ENCODE measurements around the gene ASMTL.

The ASMTL gene

DNA sequence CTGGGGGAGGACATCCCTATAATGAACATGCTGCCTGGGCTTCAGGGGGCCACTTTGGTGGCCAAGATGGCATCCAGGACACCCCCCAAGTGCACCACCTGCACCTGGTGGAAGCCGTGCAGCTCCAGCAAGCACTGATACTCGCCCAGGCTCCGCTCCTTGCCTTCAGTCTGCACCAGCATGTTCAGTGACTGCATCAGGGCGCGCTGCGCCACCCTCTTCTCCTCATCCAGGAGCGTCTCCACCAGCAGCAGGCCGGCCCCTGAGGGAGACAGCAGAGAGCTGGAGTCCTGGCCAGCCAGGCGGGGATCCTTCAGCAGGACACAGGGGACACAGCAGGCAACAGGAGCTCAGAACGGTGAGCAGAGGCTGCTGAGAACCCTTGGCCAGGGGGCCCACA lies 49.5 kb downstream of the ASMTL start:
- no peak overlapping the region for H3K4me2 ChIP-seq
- TF ChIP-seq Cebpa-rat (IDR thresholded peaks at IDR 0.05) = no peak
- peaks cover 87 to 96% (median 94%) of the 10 kb centered on the region in 11 experiments for H3K36me3 ChIP-seq
- H3K4me1 ChIP-seq = no peaks in the 10 kb centered on the region
- H3K27ac ChIP-seq = no peak overlapping the region
- H3K9me3 ChIP-seq (replicated peaks in 1 of 11) = peaks cover 0 to 46% (median 36%) of the 10 kb centered on the region in 11 experiments; a peak in 19 of 22 replicates
- H3K4me3 ChIP-seq = no peak overlapping the region
- peaks cover 0 to 54% (median 9%) of the 10 kb centered on the region in 11 experiments; a peak in 14 of 22 replicates for H4K20me1 ChIP-seq
- no peaks in the 10 kb centered on the region for H3K27me3 ChIP-seq
- no peak overlapping the region for H3K9ac ChIP-seq

- H3K9ac ChIP-seq = no peak overlapping the region
These were observed 50.9 kb downstream of the ASMTL start for GRCh38 chrX:1401611-1402430.

GRCh38 chrX:1400742-1401471 lies 51.8 kb downstream of the ASMTL start:
- Histone ChIP-seq H3K9me3 (replicated peaks in 1 of 11) (peaks cover 0 to 31% (median 29%) of the 10 kb centered on the region in 11 experiments; a peak in 19 of 22 replicates), H3K27ac (no peak overlapping the region), H3K9ac (no peak overlapping the region), H4K20me1 (peaks cover 0 to 68% (median 14%) of the 10 kb centered on the region in 11 experiments; a peak in 17 of 22 replicates), H3K27me3 (no peaks in the 10 kb centered on the region), H3K4me2 (no peak overlapping the region), H3K4me3 (no peak overlapping the region), H3K4me1 (peaks cover 0 to 11% (median 9%) of the 10 kb centered on the region in 10 experiments; a peak in 17 of 20 replicates), H3K36me3 (peaks cover 77 to 98% (median 93%) of the 10 kb centered on the region in 11 experiments)
- no peak for TF ChIP-seq Cebpa-rat (IDR thresholded peaks at IDR 0.05)

More at GRCh38 chrX:1401611-1402430, 50.9 kb downstream of the ASMTL start:
- H3K9me3 ChIP-seq (replicated peaks in 1 of 11) = peaks cover 0 to 40% (median 34%) of the 10 kb centered on the region in 11 experiments; a peak in 19 of 22 replicates
- H4K20me1 ChIP-seq = peaks cover 0 to 59% (median 11%) of the 10 kb centered on the region in 11 experiments; a peak in 14 of 22 replicates
- peaks cover 0 to 2% (median under 1%) of the 10 kb centered on the region in 10 experiments; a peak in 6 of 20 replicates for H3K4me1 ChIP-seq
- no peak overlapping the region for H3K4me3 ChIP-seq
- H3K27ac ChIP-seq = no peak overlapping the region
- no peak for TF ChIP-seq Cebpa-rat (IDR thresholded peaks at IDR 0.05)
- no peaks in the 10 kb centered on the region for H3K27me3 ChIP-seq
- H3K4me2 ChIP-seq = no peak overlapping the region
- H3K36me3 ChIP-seq = peaks cover 78 to 98% (median 93%) of the 10 kb centered on the region in 11 experiments

- H3K9ac ChIP-seq = no peak overlapping the region
- peaks cover 3 to 19% (median 17%) of the 10 kb centered on the region in 10 experiments; a peak in 19 of 20 replicates for H3K4me1 ChIP-seq
- peaks cover 69 to 96% (median 92%) of the 10 kb centered on the region in 11 experiments for H3K36me3 ChIP-seq
- peaks cover 0 to 22% (median 20%) of the 10 kb centered on the region in 11 experiments; a peak in 19 of 22 replicates for H3K9me3 ChIP-seq (replicated peaks in 1 of 11)
- no peak for TF ChIP-seq Cebpa-rat (IDR thresholded peaks at IDR 0.05)
- H4K20me1 ChIP-seq = peaks cover 0 to 76% (median 20%) of the 10 kb centered on the region in 11 experiments; a peak in 17 of 22 replicates
- no peak overlapping the region for H3K4me3 ChIP-seq
- H3K4me2 ChIP-seq = no peak overlapping the region
- H3K27me3 ChIP-seq = no peaks in the 10 kb centered on the region
- no peak overlapping the region for H3K27ac ChIP-seq
These were observed 52.7 kb downstream of the ASMTL start for GRCh38 chrX:1400049-1400448.

DNA sequence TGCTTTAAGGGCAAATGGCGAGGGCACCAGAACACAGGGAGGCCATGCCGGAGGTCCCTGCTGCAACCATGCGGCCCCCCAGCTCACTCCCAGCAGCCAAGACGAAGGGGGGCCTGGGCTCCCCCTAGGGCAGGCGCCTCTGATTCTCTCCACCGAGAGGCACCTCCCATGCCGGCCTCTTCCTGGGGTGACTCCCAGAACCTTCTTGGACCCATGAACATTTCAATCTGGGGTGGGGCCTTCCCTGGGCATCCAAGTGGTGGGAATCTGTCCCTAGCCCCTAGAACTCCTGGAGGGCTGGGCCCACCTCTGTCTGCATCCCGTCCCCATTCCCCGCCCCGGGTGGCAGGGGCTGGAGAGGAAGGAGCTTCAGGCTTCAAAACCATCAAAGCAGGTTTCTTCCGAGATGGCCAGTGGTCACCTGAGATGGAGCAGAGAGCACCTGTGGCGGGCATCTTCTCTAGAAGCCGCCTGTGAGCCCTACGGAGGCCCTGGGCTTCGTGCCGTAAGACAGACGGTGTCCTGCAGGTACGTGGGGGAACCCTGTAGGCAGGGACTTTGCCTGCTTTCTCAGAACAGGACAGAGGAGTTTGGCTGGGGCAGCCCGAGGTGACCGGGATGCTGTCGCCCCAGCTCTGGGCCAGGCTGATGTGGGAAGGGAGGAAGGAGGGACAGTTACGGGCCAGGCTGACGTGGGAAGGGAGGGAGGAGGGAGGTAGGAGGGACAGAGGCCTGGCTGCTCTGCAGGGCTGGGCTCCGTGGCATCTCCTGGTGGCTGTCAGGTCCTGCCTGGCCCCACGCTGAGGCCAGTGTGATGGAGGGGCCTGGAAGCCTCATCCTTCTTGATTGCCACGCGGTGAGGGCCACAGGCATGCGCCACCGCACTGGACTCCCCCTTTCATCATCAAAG lies 54.0 kb downstream of the ASMTL start:
- Histone ChIP-seq H3K27ac (no peak overlapping the region), H3K4me1 (peaks cover 17 to 32% (median 30%) of the 10 kb centered on the region in 10 experiments), H3K4me2 (no peak overlapping the region), H3K36me3 (peaks cover 55 to 87% (median 79%) of the 10 kb centered on the region in 11 experiments), H3K27me3 (no peaks in the 10 kb centered on the region), H4K20me1 (peaks cover 0 to 85% (median 26%) of the 10 kb centered on the region in 11 experiments; a peak in 17 of 22 replicates), H3K9me3 (replicated peaks in 1 of 11) (peaks cover 0 to 9% (median 7%) of the 10 kb centered on the region in 11 experiments; a peak in 15 of 22 replicates), H3K9ac (no peak overlapping the region; a peak in 1 of 22 replicates), H3K4me3 (no peak overlapping the region)
- TF ChIP-seq Cebpa-rat (IDR thresholded peaks at IDR 0.05) = no peak

- Histone ChIP-seq H3K4me1 (peaks cover 23 to 39% (median 37%) of the 10 kb centered on the region in 10 experiments), H3K36me3 (peaks cover 46 to 77% (median 71%) of the 10 kb centered on the region in 11 experiments), H3K9me3 (replicated peaks in 1 of 11) (no peaks in the 10 kb centered on the region), H3K4me3 (no peak overlapping the region), H3K27ac (no peak overlapping the region), H4K20me1 (peaks cover 0 to 77% (median 26%) of the 10 kb centered on the region in 11 experiments; a peak in 17 of 22 replicates), H3K4me2 (no peak overlapping the region), H3K27me3 (no peaks in the 10 kb centered on the region), H3K9ac (no peak overlapping the region)
- TF ChIP-seq Cebpa-rat (IDR thresholded peaks at IDR 0.05) = no peak
These were observed 55.1 kb downstream of the ASMTL start for GRCh38 chrX:1397441-1398270.

- Histone ChIP-seq H3K4me3 (no peak overlapping the region), H3K27me3 (no peaks in the 10 kb centered on the region), H3K27ac (no peak overlapping the region), H3K9me3 (replicated peaks in 1 of 11) (no peaks in the 10 kb centered on the region), H3K4me1 (peaks cover 23 to 39% (median 37%) of the 10 kb centered on the region in 10 experiments), H3K36me3 (peaks cover 43 to 73% (median 68%) of the 10 kb centered on the region in 11 experiments), H3K4me2 (peak overlapping the region in 3 of 11 experiments; percentile 64 to 87 (median 86); a peak in 4 of 22 replicates), H3K9ac (peak overlapping the region in 3 of 11 experiments; percentile 26 to 57 (median 50); a peak in 2 of 22 replicates), H4K20me1 (peaks cover 0 to 76% (median 26%) of the 10 kb centered on the region in 11 experiments; a peak in 17 of 22 replicates)
- no peak for TF ChIP-seq Cebpa-rat (IDR thresholded peaks at IDR 0.05)
These were observed 55.7 kb downstream of the ASMTL start for GRCh38 chrX:1397001-1397400.
